Choroid plexus epithelial cell (primary cell): ENCODE data around the gene NFASC.

ENCODE experiments used
- DNase-seq: peaks from one replicate; pipeline ENCODE4 v3.0.0-alpha.2; 2010; ENCODE audit warnings: low read depth
- H3K4me3 ChIP-seq: 2 replicates; pipeline ENCODE4 v1.5.1; 2011; ENCODE audit warnings: low read depth, mild to moderate bottlenecking, control low read depth, low read length, moderate library complexity
- CTCF ChIP-seq: conservative IDR thresholded peaks from 2 replicates; pipeline ENCODE4 v1.5.1; 2011; ENCODE audit warnings: low read depth, mild to moderate bottlenecking, control low read depth, inconsistent platforms, low read length, moderate library complexity

Gene NFASC

GRCh38 chr1:204870160-204870912 lies at the start of gene NFASC:
NFASC (plus strand) TSS chr1:204870862; CDS start chr1:204944316, 73,454 bp downstream.
- TF ChIP-seq CTCF, result no peak
- H3K4me3 ChIP-seq, result no peak within 1 kb of the TSS
- no peak for DNase-seq

GRCh38 chr1:204821476-204821875 lies 49.2 kb upstream of the NFASC start:
- TF ChIP-seq CTCF, result no peak

GRCh38 chr1:204821924-204822323 lies 48.7 kb upstream of the NFASC start:
- no peak overlapping the region for H3K4me3 ChIP-seq
- DNase-seq, result no peak
- no peak for TF ChIP-seq CTCF

More at GRCh38 chr1:204821476-204821875, 49.2 kb upstream of the NFASC start:
- peak; percentile 10 for DNase-seq
- H3K4me3 ChIP-seq, result no peak overlapping the region

- no peak for TF ChIP-seq CTCF
- DNase-seq, result no peak
These were observed 43.7 kb upstream of the NFASC start for GRCh38 chr1:204826970-204827369.

GRCh38 chr1:204828352-204828850 lies 42.3 kb upstream of the NFASC start:
- DNase-seq, result peak; percentile 5
- no peak overlapping the region for H3K4me3 ChIP-seq
- no peak for TF ChIP-seq CTCF

More at GRCh38 chr1:204826970-204827369, 43.7 kb upstream of the NFASC start:
- H3K4me3 ChIP-seq, result no peak overlapping the region

GRCh38 chr1:204829133-204829825 lies 41.4 kb upstream of the NFASC start:
- TF ChIP-seq CTCF, result no peak
- no peak overlapping the region for H3K4me3 ChIP-seq
- DNase-seq, result no peak
